LNCAP (cell line): ENCODE data around the gene SLC17A7.

Experiments used
- CTCF ChIP-seq: fragments of 450-650 bp; IDR thresholded peaks from 2 replicates; pipeline ENCODE4 v1.5.1; 2017; ENCODE audit warnings: mild to moderate bottlenecking

The SLC17A7 gene

GRCh38 chr19:49418511-49418910 lies 22.8 kb downstream of the SLC17A7 start:
- TF ChIP-seq CTCF: no peak

GRCh38 chr19:49417088-49417487 lies 24.2 kb downstream of the SLC17A7 start:
- TF ChIP-seq CTCF: no peak

GRCh38 chr19:49415810-49416200 lies 25.5 kb downstream of the SLC17A7 start:
- TF ChIP-seq CTCF: no peak

- no peak for TF ChIP-seq CTCF
Measured at GRCh38 chr19:49415102-49415809, 26.1 kb downstream of the SLC17A7 start.

GRCh38 chr19:49414256-49414655 lies 27.1 kb downstream of the SLC17A7 start:
- TF ChIP-seq CTCF: no peak

- TF ChIP-seq CTCF: no peak
Measured at GRCh38 chr19:49413348-49413747, 28.0 kb downstream of the SLC17A7 start.

GRCh38 chr19:49411681-49412326 lies 29.5 kb downstream of the SLC17A7 start:
- TF ChIP-seq CTCF: no peak
